Heart left ventricle (tissue), 16 donors: ENCODE measurements around the gene MACO1. TPM values are rescaled to one million over a fixed set of nuclear protein-coding genes. Genes with fewer than 3 reads are reported as not detected.
"Not testable (repeated sequence)": the region's sequence is repeated elsewhere in the genome, so short reads cannot be mapped to it uniquely, and the experiment has no call there.

Experiments used
- ATAC-seq, 4 donors: fragments of 200-7000 bp; cut with Tn5 transposase; one replicate each; pipeline ENCODE4 v1.9.1; 2020 to 2022; ENCODE audit warnings: moderate library complexity in 4 of 4, mild to moderate bottlenecking in 3 of 4, moderate number of reproducible peaks in 1 of 4
- DNase-seq, 5 donors: peaks; one replicate each; pipeline ENCODE4 v3.0.0-alpha.2; 2020
- H3K27ac ChIP-seq, 12 donors: fragments of 200-600 bp; sonication (generic) in 4 of 12; one replicate each; pipeline versions ENCODE4 v1.5.0 to v1.8.0; 2016 to 2022; ENCODE audit warnings: mild to moderate bottlenecking in 2 of 12
- H3K27me3 ChIP-seq, 9 donors: fragments of 200-600 bp; sonication (generic) in 2 of 9; one replicate each; pipeline versions ENCODE4 v1.5.1 to v1.8.0; 2016 to 2022; ENCODE audit warnings: mild to moderate bottlenecking in 3 of 9
- H3K36me3 ChIP-seq, 9 donors: fragments of 200-600 bp; sonication (generic) in 2 of 9; one replicate each; pipeline versions ENCODE4 v1.5.0 to v1.8.0; 2018 to 2022; ENCODE audit warnings: mild to moderate bottlenecking in 2 of 9
- H3K4me1 ChIP-seq, 12 donors: fragments of 200-600 bp; sonication (generic) in 4 of 12; one replicate each; pipeline versions ENCODE4 v1.5.0 to v1.8.0; 2016 to 2022; ENCODE audit warnings: mild to moderate bottlenecking in 3 of 12
- H3K4me3 ChIP-seq, 12 donors: fragments of 200-600 bp; sonication (generic) in 4 of 12; one replicate each; pipeline versions ENCODE4 v1.5.0 to v1.8.0; 2017 to 2022; ENCODE audit warnings: mild to moderate bottlenecking in 9 of 12, moderate library complexity in 4 of 12
- H3K9me3 ChIP-seq, 12 donors: fragments of 200-600 bp; sonication (generic) in 4 of 12; one replicate each; pipeline versions ENCODE4 v1.5.0 to v1.8.0; 2016 to 2022; ENCODE audit warnings: mild to moderate bottlenecking in 1 of 12
- CTCF ChIP-seq, 12 donors: fragments of 200-600 bp; sonication (generic) in 4 of 12; IDR thresholded peaks; one replicate each; pipeline versions ENCODE4 v1.5.0 to v1.8.0; 2018 to 2022; ENCODE audit warnings: antibody characterized with exemption in 12 of 12, mild to moderate bottlenecking in 5 of 12
- POLR2A ChIP-seq, 2 donors: fragments of 450-650 bp; IDR thresholded peaks; one replicate each; pipeline ENCODE4 v1.6.1; 2017; ENCODE audit warnings: antibody characterized with exemption in 2 of 2, mild to moderate bottlenecking in 2 of 2, moderate library complexity in 2 of 2
- WGBS, 4 donors: extraction: QIAGEN DNeasy Blood & Tissue Kit in 2 of 4; methylation state at CpG; one replicate each; pipeline versions ENCODE4 v1.1.5 to v1.1.7; 2013 to 2018; 5-methylcytosine and 5-hydroxymethylcytosine counted together
- intact Hi-C, 10 donors: fragments of 100-400 bp; cut with DNase I; formaldehyde crosslinking; loops; one replicate each; pipeline versions ENCODE4 v1.11.1 to v1.14.2; 2022
- polyA plus RNA-seq, 2 donors: library from polyadenylated mRNA; stranded (reverse); fragments of 200-250 nt; gene quantifications; one replicate each; pipeline ENCODE4 v1.2.3, GENCODE V29; 2013
- total RNA-seq, 9 donors: library from RNA; depleted of rRNA in 2 of 9; stranded (reverse); fragments of >200 nt in 2 of 9; fragmentation: NEBNext Ultra II Directional in 3 of 9; extraction: Animal tissue kit (Norgen Biotek cat#: 25700) in 3 of 9; gene quantifications; one replicate each; pipeline versions ENCODE4 v1.1.0 to v1.2.4, GENCODE V29; 2016 to 2023
- donor health status: ischemic (EF 13 %, LVEDD 7.1; RV severe dilation, severe dysfunction).
- donor health status: healthy with polysubstance abuse.
- donor health status: DM: no; HTN: yes; CAD: no.
- donor health status: DM: no; HTN: no; CAD: no.
- donor health status: ischemic (EF 25% LVEDD 6.9; RV normal size, moderate dysfunction).
- donor health status: ischemic (EF 25% LVEDD 5.7; RV mildly dilated, moderate dysfunction).
- donor health status: healthy.
- donor health status: DM: yes; HTN: yes; CAD: no.
- donor health status: ischemic (EF 35%, LVEDD 5.7; RV mildly dilated, moderate dysfunction).
- donor health status: nonischemic (EF 11% LVEDD 7.7; RV severe dilation, severe dysfunction).
- donor health status: DM: yes; HTN: yes; CAD: no.
- donor health status: PGD.
- donor health status: ischemic (EF 29% LVEDD 5.4; RV normal size, mild dysfunction).
- donor health status: nonischemic (EF 23%, LVEDD 6.1; RV moderate dilation, normal function).

Gene MACO1
- total and polyA plus RNA-seq, 11 donors, result 5.8 to 21.0 (median 14.0) TPM

GRCh38 chr1:25505656-25506385 lies 75.1 kb downstream of the MACO1 start:
- ATAC-seq (no peak), DNase-seq (no peak)
- H3K9me3 ChIP-seq, result no peaks in the 10 kb centered on the region
- H3K27ac ChIP-seq, result no peak overlapping the region
- TF ChIP-seq POLR2A (IDR thresholded peaks at IDR 0.05), result no peak
- no peak for TF ChIP-seq CTCF (IDR thresholded peaks at IDR 0.05)
- peaks cover 0 to 5% (median 0%) of the 10 kb centered on the region in 9 donors for H3K36me3 ChIP-seq
- peaks cover 0 to 31% (median 6%) of the 10 kb centered on the region in 12 donors for H3K4me1 ChIP-seq
- H3K4me3 ChIP-seq, result no peak overlapping the region
- 84 to 87% (median 86%) methylated on average over 14 of the region's 14 CpGs for WGBS, 4 donors
- H3K27me3 ChIP-seq, result no peaks in the 10 kb centered on the region
- intact Hi-C loops, result loop anchor here in 1 of 10 donors (10.0 kb wide), 1 partner anchor 299 kb away; the partner anchor contains the start of gene SELENON

- intact Hi-C loops, result loop anchor here in 1 of 10 donors (10.0 kb wide), 1 partner anchor 298 kb away; the partner anchor contains the start of gene SELENON
- not testable (repeated sequence) for H3K27ac ChIP-seq, H3K9me3 ChIP-seq, H3K27me3 ChIP-seq, H3K36me3 ChIP-seq, DNase-seq, ATAC-seq, H3K4me3 ChIP-seq
- WGBS, 4 donors, result 57 to 78% (median 63%) methylated on average over 24 to 37 of the region's 37 CpGs
- H3K4me1 ChIP-seq, result peaks cover 0 to 21% (median 1%) of the 10 kb centered on the region in 12 donors
Measured at GRCh38 chr1:25506566-25507463, 76.1 kb downstream of the MACO1 start.

GRCh38 chr1:25513666-25514065 lies 83.0 kb downstream of the MACO1 start:
- TF ChIP-seq POLR2A (IDR thresholded peaks at IDR 0.05) (no peak), CTCF (IDR thresholded peaks at IDR 0.05) (no peak)
- Histone ChIP-seq H3K27me3 (no peaks in the 10 kb centered on the region), H3K9me3 (peaks cover 0 to 3% (median 0%) of the 10 kb centered on the region in 12 donors), H3K4me3 (no peak overlapping the region), H3K27ac (no peak overlapping the region), H3K36me3 (no peaks in the 10 kb centered on the region), H3K4me1 (no peaks in the 10 kb centered on the region)
- no peak for ATAC-seq
- WGBS, 4 donors, result 75 to 84% (median 80%) methylated on average over 4 of the region's 4 CpGs
- intact Hi-C loops, result loop anchor here in 1 of 10 donors (10.0 kb wide), 1 partner anchor 229 kb away; no protein-coding TSS in a partner anchor
- no peak for DNase-seq

GRCh38 chr1:25515033-25515432 lies 84.3 kb downstream of the MACO1 start:
- H3K27ac ChIP-seq, result no peak overlapping the region
- ATAC-seq (no peak), DNase-seq (no peak)
- peaks cover 0 to 3% (median 0%) of the 10 kb centered on the region in 12 donors for H3K9me3 ChIP-seq
- TF ChIP-seq CTCF (IDR thresholded peaks at IDR 0.05) (no peak), POLR2A (IDR thresholded peaks at IDR 0.05) (no peak)
- no peaks in the 10 kb centered on the region for H3K36me3 ChIP-seq
- no peaks in the 10 kb centered on the region for H3K27me3 ChIP-seq
- H3K4me1 ChIP-seq, result no peaks in the 10 kb centered on the region
- WGBS, 4 donors, result 71 to 81% (median 77%) methylated on average over 6 of the region's 6 CpGs
- H3K4me3 ChIP-seq, result no peak overlapping the region
- intact Hi-C loops, result loop anchor here in 1 of 10 donors (10.0 kb wide), 1 partner anchor 230 kb away; no protein-coding TSS in a partner anchor
